Progenitor cell of endocrine pancreas (in vitro differentiated cells): ENCODE measurements around the gene NDP. TPM values are rescaled to one million over a fixed set of nuclear protein-coding genes. Genes with fewer than 3 reads are reported as not detected.

ENCODE experiments used
- DNase-seq: peaks from one replicate; pipeline ENCODE4 v3.0.0; 2021; ENCODE audit warnings: low spot score; ENCODE audit not compliant: unreplicated experiment
- H3K27ac Mint-ChIP-seq: 2 replicates; pipeline ENCODE4 v1.8.0; 2021; ENCODE audit warnings: mild to moderate bottlenecking, moderate library complexity, mixed read lengths
- H3K27me3 Mint-ChIP-seq: 2 replicates; pipeline ENCODE4 v1.8.0; 2021; ENCODE audit warnings: mixed read lengths
- H3K36me3 Mint-ChIP-seq: 2 replicates; pipeline ENCODE4 v1.8.0; 2022; ENCODE audit warnings: mixed read lengths; ENCODE audit not compliant: insufficient read depth
- H3K4me1 Mint-ChIP-seq: 2 replicates; pipeline ENCODE4 v1.8.0; 2021; ENCODE audit warnings: low read depth, mixed read lengths
- H3K4me3 Mint-ChIP-seq: 2 replicates; pipeline ENCODE4 v1.8.0; 2021; ENCODE audit warnings: low read depth, mild to moderate bottlenecking, moderate library complexity, mixed read lengths
- H3K9me3 Mint-ChIP-seq: 2 replicates; pipeline ENCODE4 v1.8.0; 2021; ENCODE audit warnings: low read depth, mixed read lengths
- CTCF ChIP-seq: fragments of 200-600 bp; sonication (generic); IDR thresholded peaks from one replicate; pipeline ENCODE4 v1.5.0; 2021; ENCODE audit warnings: antibody characterized with exemption, mild to moderate bottlenecking; ENCODE audit not compliant: unreplicated experiment
- total RNA-seq: library from RNA; stranded (reverse); gene quantifications from 2 replicates; pipeline ENCODE4 v1.2.1, GENCODE V29; 2021

The NDP gene
- total RNA-seq, 1 donor from 2014 or later, result not detected

- H3K36me3 Mint-ChIP-seq, result no peaks in the 10 kb centered on the region
- no peak overlapping the region for H3K27ac Mint-ChIP-seq
- H3K27me3 Mint-ChIP-seq, result no peaks in the 10 kb centered on the region
- no peak for TF ChIP-seq CTCF
- no peaks in the 10 kb centered on the region for H3K4me1 Mint-ChIP-seq
- no peak for DNase-seq
- H3K9me3 Mint-ChIP-seq, result peaks cover 24% of the 10 kb centered on the region
- no peak overlapping the region for H3K4me3 Mint-ChIP-seq
Observed at GRCh38 chrX:44003975-44004374, 30.8 kb upstream of the NDP start.

DNA sequence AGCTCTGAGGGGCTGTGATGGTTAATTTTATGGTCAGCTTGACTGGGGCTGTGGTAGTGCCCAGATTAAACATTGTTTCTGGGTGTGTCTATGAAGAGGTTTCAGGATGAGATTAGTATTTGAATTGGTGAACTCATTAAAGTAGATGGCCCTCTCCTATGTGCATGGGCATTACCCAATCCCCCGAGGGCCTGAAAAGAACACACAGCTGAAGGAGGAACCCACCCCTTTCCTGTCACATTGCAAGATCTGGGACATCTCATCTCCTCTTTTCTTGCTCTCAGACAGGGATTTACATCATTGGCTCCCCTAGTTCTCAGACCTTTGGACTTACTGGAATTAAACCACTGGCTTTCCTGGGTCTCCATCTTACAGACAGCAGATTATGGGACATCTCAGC lies 29.4 kb upstream of the NDP start:
- Mint-ChIP-seq H3K27ac (no peak overlapping the region), H3K9me3 (peaks cover 18% of the 10 kb centered on the region), H3K36me3 (no peaks in the 10 kb centered on the region), H3K27me3 (no peaks in the 10 kb centered on the region), H3K4me3 (no peak overlapping the region), H3K4me1 (no peaks in the 10 kb centered on the region)
- DNase-seq, result no peak
- no peak for TF ChIP-seq CTCF

DNA sequence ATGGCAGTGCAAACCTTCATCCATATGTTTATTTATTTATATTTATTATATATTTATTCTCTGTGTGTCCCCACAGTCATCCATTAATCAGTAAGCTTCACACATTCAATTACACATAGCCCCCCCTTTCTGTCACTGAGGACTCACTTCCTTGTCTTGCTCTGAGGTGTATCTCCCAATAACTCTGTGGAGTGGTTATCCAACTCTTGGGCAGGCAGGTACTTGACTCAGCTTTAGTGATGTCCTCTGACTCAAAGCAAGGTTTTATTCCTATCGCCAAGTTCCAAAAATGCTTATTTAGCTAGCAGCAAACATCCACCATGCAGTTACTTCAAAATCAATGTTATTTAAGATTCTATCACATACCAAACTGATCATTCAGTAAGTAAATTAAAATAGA lies 25.2 kb upstream of the NDP start:
- H3K4me3 Mint-ChIP-seq, result no peak overlapping the region
- TF ChIP-seq CTCF, result no peak

DNA sequence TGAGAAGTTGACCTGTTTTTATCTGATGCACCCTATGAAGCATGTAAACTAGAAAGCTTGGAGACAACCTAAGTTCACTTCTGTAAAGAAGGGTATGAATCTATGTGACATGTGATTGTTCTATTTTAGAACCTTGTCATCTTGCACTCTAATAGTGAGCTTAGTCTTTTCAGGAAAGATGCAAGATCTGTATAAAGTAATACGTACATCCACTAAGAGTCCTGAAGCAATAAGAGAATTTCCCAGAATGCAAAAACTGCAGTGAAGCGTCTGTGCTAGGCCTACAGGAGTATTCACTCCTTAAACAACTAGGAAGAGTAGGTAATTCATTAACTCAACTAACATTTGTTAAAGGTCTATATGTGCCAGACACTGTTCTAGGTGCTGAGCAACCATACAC lies 23.3 kb upstream of the NDP start:
- no peaks in the 10 kb centered on the region for H3K36me3 Mint-ChIP-seq
- no peak for DNase-seq
- TF ChIP-seq CTCF, result no peak
- no peak overlapping the region for H3K4me3 Mint-ChIP-seq
- no peaks in the 10 kb centered on the region for H3K27me3 Mint-ChIP-seq
- peaks cover 12% of the 10 kb centered on the region for H3K9me3 Mint-ChIP-seq
- no peaks in the 10 kb centered on the region for H3K4me1 Mint-ChIP-seq
- H3K27ac Mint-ChIP-seq, result no peak overlapping the region

More for the DNA sequence above, 25.2 kb upstream of the NDP start:
- no peak for DNase-seq
- H3K36me3 Mint-ChIP-seq, result no peaks in the 10 kb centered on the region
- no peaks in the 10 kb centered on the region for H3K27me3 Mint-ChIP-seq
- H3K4me1 Mint-ChIP-seq, result no peaks in the 10 kb centered on the region
- H3K9me3 Mint-ChIP-seq, result peaks cover 9% of the 10 kb centered on the region
- H3K27ac Mint-ChIP-seq, result no peak overlapping the region

GRCh38 chrX:43986083-43986482 lies 12.9 kb upstream of the NDP start:
- DNase-seq, result no peak
- Mint-ChIP-seq H3K36me3 (no peaks in the 10 kb centered on the region), H3K9me3 (peaks cover 16% of the 10 kb centered on the region), H3K27me3 (no peaks in the 10 kb centered on the region), H3K4me1 (no peaks in the 10 kb centered on the region), H3K4me3 (no peak overlapping the region), H3K27ac (no peak overlapping the region)
- no peak for TF ChIP-seq CTCF
